HEK293T (cell line): ENCODE data around the gene TEKT4.

Experiments
- BHLHE40 ChIP-seq: fragments of 450-650 bp; IDR thresholded peaks from 2 replicates; pipeline ENCODE4 v1.6.1; 2016; ENCODE audit warnings: mild to moderate bottlenecking, moderate library complexity, borderline replicate concordance
- CTBP1 ChIP-seq: fragments of 450-650 bp; IDR thresholded peaks from 2 replicates; pipeline ENCODE4 v1.6.1; 2016; ENCODE audit warnings: borderline replicate concordance
- ELF4 ChIP-seq: fragments of 450-650 bp; IDR thresholded peaks from 2 replicates; pipeline ENCODE4 v1.6.1; 2017; ENCODE audit warnings: antibody characterized with exemption
- FOXA1 ChIP-seq: fragments of 450-650 bp; IDR thresholded peaks from 2 replicates; pipeline ENCODE4 v1.6.1; 2016; ENCODE audit warnings: mild to moderate bottlenecking
- FOXK2 ChIP-seq: fragments of 450-650 bp; IDR thresholded peaks from 2 replicates; pipeline ENCODE4 v1.6.1; 2016; ENCODE audit warnings: mild to moderate bottlenecking
- HDGF ChIP-seq: fragments of 450-650 bp; IDR thresholded peaks from 2 replicates; pipeline ENCODE4 v1.6.1; 2017; ENCODE audit warnings: antibody characterized with exemption, borderline replicate concordance
- SP1 ChIP-seq: fragments of 450-650 bp; IDR thresholded peaks from 2 replicates; pipeline ENCODE4 v1.6.1; 2017
- SUZ12 ChIP-seq: fragments of 450-650 bp; IDR thresholded peaks from 2 replicates; pipeline ENCODE4 v1.6.1; 2016; ENCODE audit warnings: mild to moderate bottlenecking
- TARDBP ChIP-seq: fragments of 450-650 bp; IDR thresholded peaks from 2 replicates; pipeline ENCODE4 v1.6.1; 2016
- ZNF384 ChIP-seq: fragments of 450-650 bp; IDR thresholded peaks from 2 replicates; pipeline ENCODE4 v1.6.1; 2016

DNA sequence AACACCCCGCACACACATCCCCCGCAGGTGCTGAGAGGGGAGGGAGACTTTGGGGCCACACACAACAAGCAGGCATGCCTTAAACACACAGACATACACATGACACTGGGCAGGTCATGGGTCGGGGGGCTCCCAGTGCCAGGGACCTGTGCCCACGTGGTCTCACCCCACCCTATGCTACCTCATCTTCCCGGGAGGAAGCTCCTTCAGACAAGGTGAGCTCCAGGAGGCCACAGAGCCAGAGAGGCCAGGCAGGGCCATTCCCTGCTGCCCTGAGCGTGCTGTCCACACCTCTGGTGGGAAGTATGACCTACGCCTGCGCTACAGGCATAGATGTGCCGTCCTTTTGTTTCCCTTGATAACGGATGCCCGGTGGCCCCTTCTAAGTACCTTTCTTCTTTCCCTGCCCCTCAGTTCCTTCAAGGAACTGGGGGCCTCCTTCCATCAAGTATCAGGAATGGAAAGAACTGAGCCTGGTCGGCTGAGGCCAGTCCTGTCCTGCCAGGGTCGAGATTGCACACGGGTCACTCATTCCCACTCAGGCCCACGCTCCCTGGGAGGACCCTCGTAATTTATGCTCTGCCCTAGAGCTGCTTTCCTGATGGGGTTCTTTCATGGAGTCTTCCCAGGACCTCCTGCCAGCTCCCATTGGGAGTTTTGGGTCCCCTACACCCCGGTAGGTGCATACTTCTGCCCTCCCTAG lies 4.7 kb downstream of the TEKT4 start:
- TF ChIP-seq FOXA1 (no peak), TARDBP (no peak), FOXK2 (no peak), HDGF (no peak), ZNF384 (no peak), SUZ12 (no peak), SP1 (no peak), BHLHE40 (no peak), ELF4 (no peak), CTBP1 (no peak)
